HG03280 (cell line): ENCODE data around the gene YKT6.

Experiments
- ATAC-seq: cut with Tn5 transposase; IDR thresholded peaks from one replicate; pipeline ENCODE4 v1.9.1; 2021; ENCODE audit warnings: mild to moderate bottlenecking, moderate library complexity; ENCODE audit not compliant: unreplicated experiment

Gene YKT6

GRCh38 chr7:44217223-44217714 lies 16.5 kb downstream of the YKT6 start:
- no peak for ATAC-seq

DNA sequence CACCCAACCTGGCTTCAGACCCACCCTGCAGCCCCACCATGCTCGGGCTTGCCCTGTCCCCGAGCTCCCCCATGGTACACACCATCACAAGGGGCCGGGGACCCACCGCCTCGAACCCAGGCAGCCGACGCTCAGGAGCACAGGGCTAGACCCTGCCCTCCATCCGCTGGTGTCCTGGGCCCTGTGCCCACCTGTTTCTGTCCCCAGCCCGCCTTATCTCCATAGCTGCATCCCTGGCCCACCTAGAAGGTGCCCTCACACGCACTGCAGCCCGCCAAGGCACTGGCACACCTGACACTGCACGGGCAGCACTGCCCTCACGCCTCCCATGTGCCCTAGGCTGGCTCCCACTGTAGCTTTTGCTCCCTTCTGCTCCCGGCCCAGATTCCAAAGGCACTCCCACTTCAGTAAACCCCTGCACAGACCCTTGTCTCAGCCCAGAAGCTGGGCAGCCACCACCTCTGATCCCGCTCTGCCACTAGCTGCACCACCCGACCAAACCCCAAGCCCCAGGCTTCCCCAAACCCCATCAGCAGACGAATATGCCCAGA lies 17.1 kb downstream of the YKT6 start:
- ATAC-seq, result no peak

- ATAC-seq, result no peak
Measured at GRCh38 chr7:44218418-44219201, 17.8 kb downstream of the YKT6 start.

DNA sequence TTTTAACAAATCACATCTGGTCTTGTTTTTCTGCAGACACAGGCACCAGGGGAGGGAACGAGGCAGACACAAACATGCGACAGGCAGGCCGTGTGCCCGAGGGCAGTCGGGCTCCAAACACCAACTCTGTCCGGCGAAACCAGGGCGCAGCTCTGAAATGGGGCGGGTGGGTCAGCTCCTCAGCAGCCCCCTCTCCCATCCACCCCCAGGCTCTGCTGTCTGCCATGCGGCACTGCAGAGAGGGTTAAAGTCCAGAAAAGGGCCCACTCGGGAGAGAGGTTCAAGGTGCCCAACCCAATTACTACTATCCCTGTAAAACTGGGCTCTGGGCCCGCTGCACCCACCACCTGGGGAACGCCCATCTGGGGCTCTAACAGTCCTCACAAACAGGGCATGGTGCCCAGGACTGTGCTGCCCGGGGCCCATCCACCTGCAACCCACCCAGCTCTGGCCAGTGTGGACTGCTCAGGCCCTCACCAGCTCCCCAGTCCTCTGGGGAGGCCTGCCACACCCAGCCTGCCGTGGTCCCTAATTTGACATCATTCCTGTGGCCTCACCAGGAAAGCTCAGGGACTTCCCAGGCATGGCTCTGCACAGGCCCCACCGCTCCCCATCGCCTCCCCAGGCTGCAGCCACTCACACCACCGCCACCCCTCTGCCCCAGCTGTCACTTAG lies 18.7 kb downstream of the YKT6 start:
- no peak for ATAC-seq

DNA sequence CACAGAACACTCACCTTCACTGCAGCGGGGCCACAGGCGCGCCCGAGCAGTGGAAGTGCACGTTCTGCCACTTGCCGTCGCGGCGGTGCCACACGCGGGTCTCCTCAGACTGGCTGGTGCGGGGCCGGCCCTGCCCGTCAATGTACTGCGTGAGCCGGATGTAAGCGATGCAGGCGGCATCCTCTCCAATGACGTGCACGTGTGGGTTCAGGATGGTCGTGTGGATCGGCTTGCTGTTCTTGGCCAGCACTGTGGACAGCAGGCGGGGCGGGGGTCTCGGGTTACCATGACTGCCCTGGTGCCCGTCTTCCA lies 19.2 kb downstream of the YKT6 start:
- ATAC-seq, result no peak

- ATAC-seq, result no peak
Measured at GRCh38 chr7:44220358-44221112, 19.8 kb downstream of the YKT6 start.

DNA sequence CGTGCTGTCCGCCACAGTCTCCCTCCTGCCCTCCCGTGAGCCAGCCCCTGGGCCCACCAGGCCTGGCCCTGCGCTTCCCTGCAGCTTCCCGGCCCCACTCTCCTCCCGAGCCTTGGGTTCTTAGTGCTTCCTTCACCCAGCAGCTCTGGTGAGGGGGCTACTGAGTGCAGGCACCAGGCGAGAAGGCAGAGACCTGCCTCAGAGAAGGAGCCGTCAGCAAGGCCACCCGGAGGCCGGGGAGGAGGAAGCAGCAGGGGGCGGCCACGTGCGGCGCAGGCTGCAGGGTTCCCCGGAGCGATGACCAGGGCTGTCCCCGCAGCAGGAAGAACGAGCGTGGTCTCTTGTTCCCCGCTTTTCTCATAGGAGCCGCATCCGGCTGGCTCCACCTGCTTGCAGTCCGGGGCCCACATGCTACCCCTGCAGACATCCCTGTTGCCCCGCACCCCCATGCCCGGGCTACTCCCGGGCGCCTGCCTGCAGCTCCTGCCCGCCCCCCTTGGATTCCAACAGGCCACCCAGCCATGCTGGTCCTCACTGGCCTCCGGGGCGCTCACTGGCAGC lies 20.5 kb downstream of the YKT6 start:
- no peak for ATAC-seq

- ATAC-seq, result no peak
Measured at GRCh38 chr7:44222074-44222473, 21.3 kb downstream of the YKT6 start.

GRCh38 chr7:44222776-44223261 lies 22.0 kb downstream of the YKT6 start:
- ATAC-seq, result no peak

GRCh38 chr7:44223362-44224079 lies 22.7 kb downstream of the YKT6 start:
- no peak for ATAC-seq

DNA sequence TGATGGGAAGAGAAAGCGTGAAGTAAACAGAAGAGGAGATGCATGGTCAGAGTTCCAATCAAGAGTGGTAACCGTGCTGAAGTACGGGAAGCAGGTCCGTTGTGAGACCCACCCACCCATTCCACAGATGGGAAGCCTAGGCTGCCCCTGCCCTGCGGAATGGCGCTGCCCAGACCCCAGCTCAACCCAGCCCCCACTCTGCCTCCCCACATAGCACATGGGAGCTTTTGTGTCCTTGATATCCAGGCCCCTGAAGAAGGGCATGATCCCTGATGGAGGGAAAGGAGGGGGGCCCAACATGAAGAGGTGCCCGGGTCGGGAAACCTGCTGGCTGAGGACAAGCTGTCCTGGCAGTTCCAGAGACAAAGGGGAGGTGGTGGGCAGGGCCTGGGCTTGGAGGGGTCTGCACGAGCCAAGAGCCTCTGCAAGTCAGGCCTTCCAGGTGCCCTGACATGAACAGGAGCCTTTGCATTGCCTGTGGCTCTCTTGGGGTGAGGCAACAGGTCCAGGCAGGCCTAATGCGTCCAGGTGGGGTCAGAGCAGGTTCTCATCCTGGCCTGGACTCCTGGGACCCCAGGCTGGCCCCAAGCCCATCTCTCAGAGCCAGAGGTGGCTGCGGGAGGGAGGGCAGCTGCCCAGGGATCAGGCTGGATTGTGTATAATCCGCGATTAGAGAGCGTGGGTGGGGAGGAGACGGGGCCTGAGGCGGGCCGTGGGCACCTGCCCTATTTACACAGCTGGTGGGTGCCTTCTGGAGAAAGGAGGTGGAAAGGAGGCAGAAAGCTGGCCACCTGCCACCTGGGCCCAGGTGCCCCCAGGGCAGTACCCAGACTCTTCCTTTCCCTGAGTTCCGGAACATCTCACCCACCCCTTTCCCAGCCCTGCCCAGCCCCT lies 23.5 kb downstream of the YKT6 start:
- ATAC-seq, result no peak

GRCh38 chr7:44224974-44225565 lies 24.3 kb downstream of the YKT6 start:
- ATAC-seq, result no peak

DNA sequence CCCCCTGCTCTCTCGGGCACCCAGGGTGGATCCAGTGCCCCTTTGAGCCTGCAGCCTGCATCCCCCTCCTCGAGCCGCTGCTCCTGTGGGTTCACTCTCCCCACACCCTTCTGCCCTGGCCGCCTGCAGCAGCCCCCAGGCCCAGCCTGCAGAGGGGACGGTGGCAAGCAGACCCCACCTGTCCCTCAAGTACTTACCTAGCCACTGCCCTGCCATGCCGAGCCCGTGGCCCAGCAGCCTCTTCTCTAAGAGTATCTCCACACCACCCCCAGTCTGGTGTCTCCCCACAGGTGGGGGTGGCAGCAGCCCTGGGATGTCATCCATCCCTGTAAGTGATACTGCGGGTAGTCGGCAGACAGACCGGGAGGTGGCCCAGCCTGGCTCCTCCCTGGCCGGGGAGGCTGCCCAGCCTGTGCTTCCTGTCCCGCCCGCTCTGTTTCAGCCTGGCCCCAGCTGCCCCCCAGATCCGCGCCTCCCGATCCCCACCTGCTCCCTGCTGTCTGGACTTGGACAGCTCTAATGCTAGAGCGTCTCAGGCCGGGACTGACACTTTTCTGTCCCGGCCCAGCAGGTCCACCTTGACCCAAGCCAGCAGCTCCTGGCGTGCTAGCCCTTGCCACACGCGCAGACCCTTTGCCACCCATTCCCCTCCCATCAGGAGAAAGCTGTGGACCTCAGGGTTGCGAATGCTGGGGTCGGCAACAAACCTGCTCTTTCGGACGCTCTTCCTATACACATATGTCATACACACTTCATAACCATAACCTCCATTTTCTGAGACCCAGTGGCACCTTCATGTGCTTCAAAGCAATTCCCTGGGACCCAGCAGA lies 25.0 kb downstream of the YKT6 start:
- ATAC-seq, result no peak

DNA sequence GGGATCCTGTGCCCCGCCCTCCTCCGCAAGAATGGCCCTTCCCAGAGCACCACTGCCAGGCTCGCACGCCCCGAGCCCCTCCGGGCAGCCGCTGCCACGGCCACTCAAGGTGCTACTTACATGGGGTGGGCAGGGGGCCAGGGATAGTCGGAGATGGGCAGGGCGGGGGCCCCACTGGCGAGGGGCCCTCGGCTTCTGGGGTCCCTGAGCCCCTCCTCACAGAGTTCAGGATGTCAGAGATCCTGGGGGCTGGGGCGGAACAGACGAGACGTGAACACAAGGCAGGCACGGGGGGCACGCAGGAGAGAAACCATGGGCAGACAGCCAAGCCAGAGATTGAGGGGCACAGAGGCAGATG lies 25.6 kb downstream of the YKT6 start:
- no peak for ATAC-seq

- no peak for ATAC-seq
Measured at GRCh38 chr7:44227911-44228310, 27.1 kb downstream of the YKT6 start.

DNA sequence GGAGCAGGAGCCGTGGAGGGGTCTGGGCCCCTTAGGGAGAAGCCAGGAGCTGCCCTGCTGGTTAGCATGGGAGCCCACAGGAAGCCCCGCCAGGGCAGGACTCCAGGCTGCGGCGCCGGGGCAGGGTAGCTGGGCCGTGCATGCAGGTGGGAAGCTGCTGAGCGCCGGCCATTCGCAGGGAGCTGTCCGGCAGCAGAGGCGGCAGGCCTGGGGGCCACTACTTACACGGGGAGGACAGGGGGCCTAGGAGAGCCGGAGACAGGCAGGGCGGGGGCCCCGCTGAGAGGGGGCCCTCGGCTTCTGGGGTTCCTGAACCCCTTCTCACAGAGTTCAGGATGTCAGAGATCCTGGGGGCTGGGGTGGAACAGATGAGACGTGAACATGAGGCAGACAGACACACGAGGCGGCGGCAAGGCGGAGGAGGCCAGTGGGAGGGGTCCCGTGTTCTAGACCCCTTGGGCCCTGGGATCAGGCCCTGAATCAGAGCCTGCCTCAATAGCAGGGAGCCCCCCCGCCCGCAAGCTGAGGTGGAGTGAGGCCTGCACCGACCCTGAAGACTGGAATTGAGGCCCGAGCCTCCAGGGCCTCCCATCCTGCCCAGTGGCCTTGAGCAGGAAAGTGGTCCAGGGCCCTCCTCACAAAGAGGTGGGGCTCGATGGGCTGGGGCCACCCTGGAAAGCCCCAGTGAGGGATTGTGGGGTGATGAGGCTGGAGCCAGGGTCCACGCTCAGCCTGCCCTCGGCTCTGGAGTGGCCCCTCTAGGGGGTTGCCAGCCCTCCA lies 28.0 kb downstream of the YKT6 start:
- no peak for ATAC-seq

GRCh38 chr7:44229546-44230105 lies 28.8 kb downstream of the YKT6 start:
- ATAC-seq, result no peak
